Putamen (tissue), 1 donor: ENCODE results near the gene HOXD3.
A peak's percentile ranks its signal among the peaks of the same experiment; 100 is the strongest.

Experiments used
- DNase-seq: peaks from one replicate; pipeline ENCODE4 v3.0.0-alpha.2; 2016; ENCODE audit warnings: low spot score

Gene HOXD3

GRCh38 chr2:176177580-176178037, 20.5 kb downstream of the HOXD3 start:
- no peak for DNase-seq

- no peak for DNase-seq
Measured at GRCh38 chr2:176178038-176178756, 21.1 kb downstream of the HOXD3 start.

- DNase-seq: no peak
Measured at GRCh38 chr2:176178757-176179295, 21.7 kb downstream of the HOXD3 start.

GRCh38 chr2:176181551-176181950, 24.4 kb downstream of the HOXD3 start:
- DNase-seq: no peak

- no peak for DNase-seq
Measured at GRCh38 chr2:176182671-176183070, 25.6 kb downstream of the HOXD3 start.

GRCh38 chr2:176184749-176185148, 27.6 kb downstream of the HOXD3 start:
- DNase-seq: no peak

- DNase-seq: no peak
Measured at GRCh38 chr2:176186024-176186423, 28.9 kb downstream of the HOXD3 start.

GRCh38 chr2:176187200-176187898, 30.2 kb downstream of the HOXD3 start:
- DNase-seq: no peak

- DNase-seq: peak; percentile 71
Measured at GRCh38 chr2:176187899-176188773, 31.0 kb downstream of the HOXD3 start, which contains the start of gene HOXD1. Gene HOXD1, plus strand, starts transcription at chr2:176188668. Its CDS starts 134 bp downstream, at chr2:176188802.

- no peak for DNase-seq
Measured at GRCh38 chr2:176188774-176189680, 31.9 kb downstream of the HOXD3 start.

GRCh38 chr2:176189681-176190641, 32.9 kb downstream of the HOXD3 start:
- no peak for DNase-seq

- no peak for DNase-seq
Measured at GRCh38 chr2:176192351-176192750, 35.2 kb downstream of the HOXD3 start.

GRCh38 chr2:176193048-176193447, 35.9 kb downstream of the HOXD3 start:
- DNase-seq: peak; percentile 51

GRCh38 chr2:176199902-176200301, 42.8 kb downstream of the HOXD3 start:
- no peak for DNase-seq

- DNase-seq: no peak
Measured at GRCh38 chr2:176200971-176201370, 43.9 kb downstream of the HOXD3 start.

GRCh38 chr2:176202491-176202890, 45.4 kb downstream of the HOXD3 start:
- DNase-seq: no peak

- no peak for DNase-seq
Measured at GRCh38 chr2:176205126-176205525, 48.0 kb downstream of the HOXD3 start.

- no peak for DNase-seq
Measured at GRCh38 chr2:176206136-176206535, 49.0 kb downstream of the HOXD3 start.

GRCh38 chr2:176206682-176207081, 49.6 kb downstream of the HOXD3 start:
- no peak for DNase-seq

GRCh38 chr2:176211110-176211509, 54.0 kb downstream of the HOXD3 start:
- DNase-seq: no peak
